ENCODE results near the gene ATAD3A.
"Not testable (repeated sequence)": the region's sequence is repeated elsewhere in the genome, so short reads cannot be mapped to it uniquely, and the experiment has no call there.

DNA sequence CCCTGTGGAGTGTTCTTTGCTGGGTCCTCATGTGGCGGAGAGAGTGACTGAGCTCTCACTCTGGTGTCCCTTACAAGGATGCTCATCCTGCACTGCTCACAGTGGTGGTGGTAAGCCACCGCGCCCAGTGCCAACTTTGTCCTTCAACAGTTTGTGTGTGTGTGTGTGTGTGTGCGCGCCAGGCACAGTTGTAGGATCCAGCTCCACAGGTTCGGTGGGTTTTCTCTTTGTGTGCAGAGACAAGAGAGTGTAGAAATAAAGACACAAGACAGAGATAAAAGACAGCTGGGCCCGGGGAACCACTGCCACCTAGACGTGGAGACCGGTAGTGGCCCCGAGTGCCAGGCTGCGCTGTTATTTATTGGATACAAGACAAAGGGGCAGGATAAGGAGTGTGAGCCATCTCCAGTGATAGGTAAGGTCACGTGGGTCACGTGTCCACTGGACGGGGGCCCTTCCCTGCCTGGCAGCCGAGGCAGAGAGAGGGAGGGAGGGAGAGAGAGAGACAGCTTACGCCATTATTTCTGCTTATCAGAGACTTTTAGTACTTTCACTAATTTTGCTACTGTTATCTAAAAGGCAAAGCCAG, 7.1 kb upstream of the ATAD3A start:
- TF ChIP-seq YY1 (IDR thresholded peaks at IDR 0.05; ENCODE audit: insufficient read depth, insufficient read length); ZNF274 (IDR thresholded peaks at IDR 0.05; ENCODE audit: low read depth, low read length); SUZ12 (IDR thresholded peaks at IDR 0.05; ENCODE audit: extremely low read depth, insufficient read depth, insufficient read length): not testable (repeated sequence)

Measured in NT2/D1 (cell line).